ENCODE data around the gene TMEM171.
A peak's percentile ranks its signal among the peaks of the same experiment; 100 is the strongest.

The TMEM171 gene

DNA sequence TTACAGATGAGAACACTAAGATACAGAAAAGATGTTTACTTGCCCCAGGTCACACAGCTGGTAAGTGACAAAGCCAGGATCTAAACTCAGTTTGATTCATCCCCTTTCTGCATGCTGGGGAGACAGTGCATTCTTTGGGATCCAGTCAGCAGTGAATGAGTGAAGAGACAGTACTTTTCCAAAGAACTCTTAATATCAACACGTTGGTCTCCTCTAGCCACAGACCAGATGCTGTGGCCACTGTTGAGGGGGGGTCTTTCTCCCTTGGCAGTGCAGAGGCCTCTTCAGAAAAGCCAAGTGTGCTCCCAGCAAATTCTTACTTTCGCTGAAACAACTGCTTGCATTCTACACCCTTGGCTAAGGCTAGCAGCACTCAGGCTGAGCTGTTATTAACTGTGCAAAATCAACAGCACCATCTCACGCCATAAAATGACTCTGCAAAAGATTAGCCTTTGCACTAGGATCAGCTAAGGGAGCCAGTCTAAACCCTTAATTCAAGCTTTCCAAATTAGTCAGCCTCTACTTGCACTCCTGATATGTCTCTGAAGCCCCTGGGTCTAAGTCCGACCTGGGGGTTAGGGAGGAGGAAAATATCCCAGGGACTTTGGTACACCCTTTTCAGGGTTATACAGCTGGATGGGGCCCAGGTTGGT is 4.8 kb upstream of the TMEM171 start:
- Mint-ChIP-seq H3K27ac (no peak overlapping the region), H3K9me3 (no peaks in the 10 kb centered on the region), H3K4me1 (peaks cover 4% of the 10 kb centered on the region), H3K36me3 (no peaks in the 10 kb centered on the region), H3K27me3 (peaks cover 49% of the 10 kb centered on the region), H3K4me3 (no peak overlapping the region)

DNA sequence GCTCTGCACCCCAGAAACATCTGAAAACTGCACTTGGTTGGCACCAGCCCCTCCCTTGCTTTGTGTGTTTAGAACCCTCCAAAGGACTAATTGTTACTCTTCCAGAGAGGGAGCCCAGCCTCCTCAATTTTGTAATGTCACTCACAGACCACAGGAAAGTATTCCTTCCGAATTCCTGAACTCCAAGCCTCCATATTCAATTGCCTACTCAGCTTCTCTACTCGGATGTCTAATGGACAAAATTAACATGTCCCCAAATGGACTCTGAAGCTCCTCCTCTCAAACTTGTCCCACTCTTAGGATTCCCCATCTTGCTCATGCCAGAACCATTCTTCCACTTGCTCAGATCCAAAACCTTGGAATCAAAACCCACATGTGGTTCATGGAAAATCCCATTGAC is 3.9 kb upstream of the TMEM171 start:
- H3K9me3 Mint-ChIP-seq, result no peaks in the 10 kb centered on the region
- no peaks in the 10 kb centered on the region for H3K36me3 Mint-ChIP-seq
- H3K4me1 Mint-ChIP-seq, result peaks cover 8% of the 10 kb centered on the region
- H3K27ac Mint-ChIP-seq, result no peak overlapping the region
- no peak overlapping the region for H3K4me3 Mint-ChIP-seq
- H3K27me3 Mint-ChIP-seq, result peaks cover 54% of the 10 kb centered on the region

DNA sequence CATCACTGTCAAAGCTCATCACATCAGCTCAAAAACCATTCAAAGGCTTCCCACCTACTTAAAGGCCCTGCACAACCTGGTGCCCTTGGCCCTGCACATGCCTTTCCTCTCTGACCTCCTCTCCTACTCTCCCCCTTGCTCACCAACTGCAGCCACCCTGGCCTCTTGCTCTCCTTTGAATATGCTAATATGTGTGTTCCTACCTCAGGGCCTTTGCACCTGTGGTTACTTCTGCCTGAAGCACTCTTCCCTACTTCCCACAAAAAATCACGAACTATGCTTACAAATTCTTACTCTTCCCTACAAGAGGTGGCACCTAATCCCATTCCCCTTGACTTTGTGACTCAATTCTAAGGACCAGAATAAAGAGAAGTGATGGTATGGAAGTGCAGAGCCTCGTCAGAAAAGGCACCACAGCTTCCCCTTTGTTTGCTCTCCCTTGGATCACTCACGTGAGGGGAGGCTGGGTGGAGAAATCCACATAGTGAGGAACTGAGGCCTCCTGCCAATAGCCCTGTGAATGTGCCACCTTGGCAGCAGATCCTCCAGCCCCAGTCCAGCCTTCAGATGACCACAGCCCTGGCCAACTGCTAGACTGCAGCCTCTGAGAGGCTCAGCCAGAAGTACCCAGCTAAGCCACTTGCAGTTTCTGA is 3.2 kb upstream of the TMEM171 start:
- peaks cover 54% of the 10 kb centered on the region for H3K27me3 Mint-ChIP-seq
- no peaks in the 10 kb centered on the region for H3K9me3 Mint-ChIP-seq
- H3K4me3 Mint-ChIP-seq, result no peak overlapping the region
- peaks cover 8% of the 10 kb centered on the region for H3K4me1 Mint-ChIP-seq
- no peaks in the 10 kb centered on the region for H3K36me3 Mint-ChIP-seq
- H3K27ac Mint-ChIP-seq, result no peak overlapping the region

DNA sequence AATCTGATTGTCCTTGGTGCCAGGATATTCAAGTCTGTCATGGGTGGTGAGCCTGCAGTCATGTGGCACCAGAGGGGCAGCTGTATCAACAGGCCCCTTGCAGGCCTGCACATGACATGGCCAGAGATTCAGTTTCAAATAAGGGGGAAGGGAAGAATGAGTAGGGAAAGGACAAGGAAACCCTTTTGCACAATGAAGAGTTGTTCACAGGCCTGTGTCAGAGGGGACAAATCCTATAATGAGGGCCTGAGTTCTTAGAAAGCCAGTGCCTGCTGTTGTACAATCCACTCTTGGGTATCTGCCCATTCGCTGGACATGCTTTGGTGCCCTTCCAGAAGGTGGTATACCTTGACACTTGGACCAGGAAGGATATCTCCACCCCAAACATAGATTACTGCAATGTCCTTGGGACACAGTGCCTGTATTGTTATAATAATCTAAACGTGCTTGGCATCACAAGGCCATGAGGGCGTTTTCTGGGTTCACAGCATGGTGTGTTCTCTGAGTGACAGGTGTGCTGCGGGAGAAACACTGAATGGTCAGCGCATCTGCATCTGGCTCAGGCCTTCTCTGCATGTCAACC is 1.9 kb upstream of the TMEM171 start:
- peaks cover 46% of the 10 kb centered on the region for H3K27me3 Mint-ChIP-seq
- no peaks in the 10 kb centered on the region for H3K9me3 Mint-ChIP-seq
- H3K27ac Mint-ChIP-seq, result no peak overlapping the region
- H3K4me3 Mint-ChIP-seq, result no peak overlapping the region
- peaks cover 13% of the 10 kb centered on the region for H3K4me1 Mint-ChIP-seq
- H3K36me3 Mint-ChIP-seq, result no peaks in the 10 kb centered on the region

DNA sequence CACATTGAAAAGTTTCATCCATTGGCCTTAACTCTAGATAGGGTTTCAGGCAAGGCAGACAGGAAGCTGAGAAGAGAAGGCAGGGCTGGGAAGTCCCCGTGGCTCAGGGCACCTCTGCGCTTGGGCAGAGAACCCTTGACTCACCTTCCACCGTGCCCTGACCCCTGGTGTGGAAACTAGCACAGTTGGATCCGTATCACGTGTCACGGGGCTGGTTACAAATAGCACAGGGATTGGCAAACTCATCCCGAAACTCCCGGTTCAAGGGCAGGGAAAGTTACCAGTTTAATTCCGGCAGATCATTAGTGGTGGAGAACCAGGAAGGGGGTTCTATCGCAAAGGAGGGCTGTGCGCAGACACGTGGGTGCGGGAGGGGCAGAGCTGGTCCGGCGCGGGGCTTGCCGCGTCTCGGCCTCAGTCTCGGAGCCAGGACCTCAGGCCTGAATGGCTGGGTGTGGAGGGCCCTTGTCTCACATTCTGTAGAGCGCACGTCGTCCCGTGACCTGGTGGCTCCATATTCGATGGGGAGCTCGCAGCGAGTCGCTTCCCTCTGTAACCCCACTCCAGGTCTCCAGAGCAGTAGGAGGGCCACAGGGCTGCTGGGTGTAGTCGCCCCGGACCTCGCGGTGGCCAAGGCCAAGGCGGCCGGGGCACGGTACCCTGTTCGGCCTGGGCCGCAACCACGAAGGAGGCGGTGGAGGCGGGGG is 771 bp upstream of the TMEM171 start:
- Mint-ChIP-seq H3K27me3 (peaks cover 44% of the 10 kb centered on the region), H3K9me3 (no peaks in the 10 kb centered on the region), H3K27ac (no peak overlapping the region), H3K4me3 (peak overlapping the region; percentile 43), H3K4me1 (peaks cover 13% of the 10 kb centered on the region), H3K36me3 (no peaks in the 10 kb centered on the region)

DNA sequence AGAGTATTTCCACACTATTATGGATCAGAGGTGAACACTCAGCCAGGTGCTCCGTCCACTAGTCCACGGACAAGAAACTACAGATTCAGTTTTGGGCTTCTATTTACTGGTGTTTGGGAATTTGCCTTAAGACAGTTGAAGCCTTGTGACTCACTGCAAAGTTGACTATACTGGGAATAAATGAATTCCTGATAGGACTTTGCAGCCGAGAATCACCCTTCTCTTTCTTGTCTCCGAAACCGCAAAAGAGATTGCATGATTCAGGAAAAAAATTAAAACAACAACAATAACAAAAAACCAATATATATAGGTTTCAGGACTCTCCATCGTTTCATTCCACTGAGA is 716 bp downstream of the TMEM171 start:
- no peaks in the 10 kb centered on the region for H3K36me3 Mint-ChIP-seq
- peaks cover 13% of the 10 kb centered on the region for H3K4me1 Mint-ChIP-seq
- peak overlapping the region; percentile 34 for H3K4me3 Mint-ChIP-seq
- H3K27ac Mint-ChIP-seq, result no peak overlapping the region
- peaks cover 48% of the 10 kb centered on the region for H3K27me3 Mint-ChIP-seq
- H3K9me3 Mint-ChIP-seq, result no peaks in the 10 kb centered on the region

DNA sequence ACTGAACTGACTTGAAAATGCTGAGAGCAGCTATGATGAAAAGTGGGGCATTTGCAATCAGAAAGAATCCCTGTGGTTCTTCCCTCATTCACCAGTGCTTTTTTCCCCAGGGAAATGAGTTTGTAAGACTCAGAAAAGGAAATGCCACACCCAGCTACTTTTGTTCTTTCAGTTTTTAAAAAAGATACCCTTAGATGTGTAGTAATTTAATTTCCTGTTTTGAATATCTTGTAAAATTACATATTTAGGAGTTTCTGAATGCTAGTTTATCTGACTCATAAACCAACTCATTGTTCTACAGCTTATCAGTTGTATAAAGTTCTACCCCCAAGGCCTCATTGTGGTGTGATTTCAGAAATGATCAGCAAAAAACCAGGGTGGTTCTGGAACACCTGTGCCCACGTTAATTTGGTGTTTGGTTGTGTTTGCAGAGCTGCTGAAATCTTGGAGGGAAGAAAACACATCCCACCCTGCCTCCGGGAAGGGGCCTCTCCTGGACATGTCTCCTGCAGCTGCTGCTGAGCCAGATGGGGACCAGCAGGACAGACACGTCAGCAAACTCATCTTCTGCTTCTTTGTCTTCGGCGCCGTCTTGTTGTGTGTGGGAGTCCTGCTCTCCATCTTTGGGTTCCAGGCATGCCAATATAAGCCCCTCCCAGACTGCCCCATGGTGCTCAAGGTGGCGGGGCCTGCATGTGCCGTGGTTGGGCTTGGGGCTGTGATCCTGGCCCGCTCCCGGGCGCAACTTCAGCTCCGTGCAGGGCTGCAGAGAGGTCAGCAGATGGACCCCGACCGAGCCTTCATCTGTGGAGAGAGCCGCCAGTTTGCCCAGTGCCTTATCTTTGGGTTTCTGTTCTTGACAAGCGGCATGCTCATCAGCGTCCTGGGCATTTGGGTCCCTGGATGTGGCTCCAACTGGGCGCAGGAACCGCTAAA is 2.8 kb downstream of the TMEM171 start:
- Mint-ChIP-seq H3K36me3 (no peaks in the 10 kb centered on the region), H3K9me3 (no peaks in the 10 kb centered on the region), H3K27ac (no peak overlapping the region), H3K27me3 (peaks cover 42% of the 10 kb centered on the region), H3K4me1 (peaks cover 13% of the 10 kb centered on the region), H3K4me3 (no peak overlapping the region)

DNA sequence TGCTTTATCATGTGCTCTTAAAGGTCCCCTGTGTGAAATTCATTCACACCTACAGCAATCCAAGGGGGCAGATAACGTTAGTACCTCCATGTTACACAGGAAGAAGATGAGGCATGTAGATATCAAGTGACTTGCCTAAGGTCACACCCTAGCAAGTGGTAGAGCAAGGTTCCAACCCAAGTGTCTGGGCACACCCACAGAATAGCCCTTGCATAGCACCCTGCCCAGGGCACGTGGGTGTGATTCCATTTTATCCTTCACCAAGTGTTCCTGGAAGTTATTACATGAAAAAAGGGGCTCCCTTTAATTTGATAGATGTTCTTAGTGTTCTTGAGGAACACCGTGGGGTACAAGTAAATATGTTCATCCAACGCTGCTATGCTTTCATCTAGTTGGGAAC is 4.9 kb downstream of the TMEM171 start:
- H3K36me3 Mint-ChIP-seq, result no peaks in the 10 kb centered on the region
- peaks cover 10% of the 10 kb centered on the region for H3K4me1 Mint-ChIP-seq
- no peak overlapping the region for H3K4me3 Mint-ChIP-seq
- H3K9me3 Mint-ChIP-seq, result no peaks in the 10 kb centered on the region
- H3K27ac Mint-ChIP-seq, result no peak overlapping the region
- H3K27me3 Mint-ChIP-seq, result peaks cover 43% of the 10 kb centered on the region

DNA sequence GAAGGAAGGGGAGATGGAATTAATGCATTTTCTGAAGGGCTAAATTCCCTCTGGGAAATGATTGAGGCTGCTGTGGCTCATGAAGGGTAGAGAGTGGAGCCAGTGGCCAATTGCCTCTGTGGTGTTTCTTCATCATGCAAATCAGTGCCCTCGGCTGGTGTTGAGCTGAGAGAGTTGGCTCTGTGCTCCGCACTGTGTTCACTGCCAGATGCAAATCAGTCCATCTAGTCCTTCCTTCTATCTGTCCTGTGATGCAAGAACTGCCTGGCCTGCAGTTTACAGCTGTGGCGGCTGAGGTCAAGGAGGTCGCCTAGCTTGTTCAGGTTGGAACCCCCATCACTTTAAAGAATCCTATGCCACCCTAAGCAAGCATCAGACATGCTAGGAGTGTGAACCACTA is 6.0 kb downstream of the TMEM171 start:
- Mint-ChIP-seq H3K27me3 (peaks cover 36% of the 10 kb centered on the region), H3K36me3 (no peaks in the 10 kb centered on the region)

DNA sequence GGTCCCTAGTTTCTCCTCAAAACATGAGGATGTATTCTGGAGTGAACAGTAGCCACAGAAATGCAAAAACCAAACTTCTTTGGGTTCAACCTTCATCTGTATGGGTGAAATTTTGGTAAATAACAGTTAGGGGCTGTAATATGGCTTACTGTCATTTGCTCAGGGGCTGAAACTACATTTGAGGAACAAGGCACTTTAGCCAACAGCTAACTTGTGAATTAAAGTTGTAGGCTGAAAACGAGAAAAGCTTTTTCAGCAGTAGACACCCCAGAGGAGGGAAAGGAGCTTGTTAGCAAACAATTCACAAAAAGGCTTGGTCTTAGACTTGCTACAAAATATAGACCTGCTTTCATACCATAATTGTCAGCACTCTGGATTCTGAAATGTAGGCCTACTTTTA is 6.6 kb downstream of the TMEM171 start:
- Mint-ChIP-seq H3K27me3 (peaks cover 31% of the 10 kb centered on the region), H3K4me1 (peaks cover 5% of the 10 kb centered on the region), H3K27ac (no peak overlapping the region), H3K4me3 (no peak overlapping the region), H3K9me3 (no peaks in the 10 kb centered on the region), H3K36me3 (no peaks in the 10 kb centered on the region)

More for the DNA sequence above, 6.0 kb downstream of the TMEM171 start:
- no peak overlapping the region for H3K4me3 Mint-ChIP-seq
- H3K9me3 Mint-ChIP-seq, result no peaks in the 10 kb centered on the region
- peaks cover 5% of the 10 kb centered on the region for H3K4me1 Mint-ChIP-seq
- H3K27ac Mint-ChIP-seq, result no peak overlapping the region

DNA sequence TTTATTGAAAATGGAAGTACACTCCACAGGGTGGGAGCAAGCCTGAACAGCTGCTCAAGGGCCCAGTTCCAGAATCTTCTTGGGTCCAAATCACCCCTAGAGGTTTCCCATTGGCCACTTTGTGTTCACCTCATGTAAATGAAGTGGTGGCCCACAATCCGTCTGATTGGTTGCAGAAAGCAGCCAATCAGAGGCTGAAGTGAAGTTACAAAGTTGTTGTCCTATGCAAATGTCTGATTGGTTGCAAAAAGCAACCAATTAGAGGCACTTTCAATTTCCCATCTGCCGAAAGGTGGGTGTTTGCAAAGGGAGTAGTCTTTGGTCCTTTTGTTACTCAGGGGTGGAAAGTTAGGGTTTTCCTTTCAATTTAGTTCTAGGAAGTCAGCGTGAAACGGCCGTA is 8.8 kb downstream of the TMEM171 start:
- H3K27ac Mint-ChIP-seq, result no peak overlapping the region
- H3K9me3 Mint-ChIP-seq, result no peaks in the 10 kb centered on the region
- no peak overlapping the region for H3K4me3 Mint-ChIP-seq
- H3K27me3 Mint-ChIP-seq, result peaks cover 38% of the 10 kb centered on the region
- H3K4me1 Mint-ChIP-seq, result no peaks in the 10 kb centered on the region
- H3K36me3 Mint-ChIP-seq, result no peaks in the 10 kb centered on the region

DNA sequence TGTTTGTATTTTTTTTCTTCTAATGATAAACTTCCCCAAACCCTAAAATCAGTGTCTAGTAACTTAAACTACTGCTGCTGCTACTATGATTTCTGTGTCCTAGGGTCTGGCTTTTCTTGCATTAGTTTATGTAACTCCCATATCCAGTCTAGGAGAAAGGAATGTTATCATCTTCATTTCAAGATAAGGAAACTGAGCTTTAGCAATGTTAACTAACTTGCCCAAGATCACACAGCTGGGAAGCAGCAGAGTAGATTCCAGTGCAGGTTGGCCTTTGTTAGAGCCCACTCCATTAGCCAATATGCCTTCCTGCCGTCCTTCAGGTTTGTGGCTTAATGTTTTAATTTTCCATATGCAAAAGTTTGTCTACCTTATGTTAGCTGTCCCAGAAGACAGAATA is 10.4 kb downstream of the TMEM171 start:
- no peaks in the 10 kb centered on the region for H3K9me3 Mint-ChIP-seq
- H3K27me3 Mint-ChIP-seq, result peaks cover 44% of the 10 kb centered on the region
- no peak overlapping the region for H3K4me3 Mint-ChIP-seq
- no peak overlapping the region for H3K27ac Mint-ChIP-seq
- H3K4me1 Mint-ChIP-seq, result no peaks in the 10 kb centered on the region
- H3K36me3 Mint-ChIP-seq, result no peaks in the 10 kb centered on the region

DNA sequence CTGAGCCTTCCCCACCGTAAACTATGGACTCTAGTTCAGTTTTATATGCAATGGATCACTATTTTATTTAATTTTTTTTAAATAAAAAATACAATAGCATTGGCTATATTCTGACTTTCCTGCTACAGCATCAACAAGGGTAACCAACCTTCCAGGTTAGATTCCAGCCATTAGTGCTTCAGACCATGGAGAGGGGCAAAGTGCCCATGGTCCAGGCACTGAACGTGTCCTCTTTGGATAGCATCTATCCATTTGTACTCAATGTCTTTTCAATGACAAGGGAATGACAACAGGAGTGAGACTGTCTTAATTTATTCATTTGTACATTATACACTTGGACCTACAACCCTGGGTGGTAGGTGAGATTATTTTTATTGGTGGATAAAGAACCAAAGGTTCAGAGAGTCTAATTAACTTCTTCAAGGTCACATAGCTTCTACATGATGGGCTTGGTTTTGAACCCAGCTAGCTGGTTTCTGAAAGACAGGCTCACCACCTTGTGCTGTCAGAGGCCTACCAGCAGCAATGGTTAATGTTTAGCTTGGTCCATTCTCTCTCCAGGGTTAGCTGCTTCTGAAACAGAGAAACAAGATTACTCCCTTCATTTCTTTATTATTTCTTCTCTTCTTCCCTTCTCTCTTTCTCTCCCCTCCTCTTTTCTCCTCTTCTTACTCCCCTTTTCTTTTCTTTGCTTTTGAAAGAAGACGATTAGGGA is 11.5 kb downstream of the TMEM171 start:
- no peaks in the 10 kb centered on the region for H3K4me1 Mint-ChIP-seq
- no peaks in the 10 kb centered on the region for H3K36me3 Mint-ChIP-seq
- no peak overlapping the region for H3K4me3 Mint-ChIP-seq
- H3K27ac Mint-ChIP-seq, result peak overlapping the region; percentile 36
- H3K27me3 Mint-ChIP-seq, result peaks cover 39% of the 10 kb centered on the region
- H3K9me3 Mint-ChIP-seq, result no peaks in the 10 kb centered on the region

DNA sequence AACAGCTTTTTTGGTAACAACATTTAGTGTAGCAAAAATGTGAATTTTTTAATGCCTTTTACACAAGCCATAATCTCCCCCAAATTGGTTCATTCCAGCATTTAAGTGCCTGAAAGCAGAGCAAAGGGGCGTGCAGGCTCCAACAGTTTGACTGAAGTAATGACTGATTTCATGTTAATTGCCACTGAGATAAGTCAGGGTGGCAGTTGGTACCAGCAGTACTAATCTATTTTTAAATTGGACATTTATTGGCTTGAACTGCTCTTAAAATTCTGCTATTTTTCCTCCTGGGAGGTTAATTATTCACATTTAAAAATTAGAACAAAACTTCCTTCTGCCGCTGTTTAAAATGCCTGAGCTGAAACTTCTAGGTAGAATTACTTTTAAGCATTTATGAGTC is 12.4 kb downstream of the TMEM171 start:
- Mint-ChIP-seq H3K4me3 (no peak overlapping the region), H3K9me3 (no peaks in the 10 kb centered on the region), H3K36me3 (no peaks in the 10 kb centered on the region), H3K27me3 (peaks cover 46% of the 10 kb centered on the region), H3K27ac (no peak overlapping the region), H3K4me1 (no peaks in the 10 kb centered on the region)

DNA sequence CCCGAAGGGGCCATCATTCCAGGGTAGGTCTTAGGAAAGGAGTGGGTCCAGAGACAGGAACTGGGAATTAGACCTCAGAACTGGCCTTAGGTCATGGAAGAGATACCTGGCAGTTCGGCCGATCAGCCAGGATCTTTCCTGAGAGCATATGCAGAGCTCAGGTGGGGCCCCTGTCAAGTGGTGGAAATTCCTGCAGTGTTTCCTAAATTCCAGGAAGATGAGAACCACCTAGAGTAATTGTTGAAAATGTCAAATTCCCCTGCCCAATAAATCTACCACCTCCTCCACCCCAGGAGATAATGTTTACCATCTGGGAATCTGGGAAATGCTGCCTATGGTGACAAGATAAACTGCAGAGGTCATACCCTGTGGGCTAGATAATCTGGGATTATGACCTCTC is 14.6 kb downstream of the TMEM171 start:
- Mint-ChIP-seq H3K27me3 (peaks cover 43% of the 10 kb centered on the region), H3K27ac (no peak overlapping the region), H3K36me3 (no peaks in the 10 kb centered on the region), H3K4me1 (no peaks in the 10 kb centered on the region), H3K9me3 (no peaks in the 10 kb centered on the region), H3K4me3 (no peak overlapping the region)

All from activated naive CD4-positive, alpha-beta T cell treated with anti-CD3 and anti-CD28 coated beads, Interleukin-2, amount 50 U/mL, for 24 hours (primary cell).